Activated CD8-positive, alpha-beta memory T cell treated with anti-CD3 and anti-CD28 coated beads, Interleukin-2, amount 50 U/mL, for 4 hours (primary cell): ENCODE results near the gene NOXA1.
A peak's percentile ranks its signal among the peaks of the same experiment; 100 is the strongest.
"Not testable (repeated sequence)": the region's sequence is repeated elsewhere in the genome, so short reads cannot be mapped to it uniquely, and the experiment has no call there.

Experiments used
- DNase-seq: peaks from one replicate; pipeline ENCODE4 v3.0.0-alpha.2; 2020

NOXA1 gene

DNA sequence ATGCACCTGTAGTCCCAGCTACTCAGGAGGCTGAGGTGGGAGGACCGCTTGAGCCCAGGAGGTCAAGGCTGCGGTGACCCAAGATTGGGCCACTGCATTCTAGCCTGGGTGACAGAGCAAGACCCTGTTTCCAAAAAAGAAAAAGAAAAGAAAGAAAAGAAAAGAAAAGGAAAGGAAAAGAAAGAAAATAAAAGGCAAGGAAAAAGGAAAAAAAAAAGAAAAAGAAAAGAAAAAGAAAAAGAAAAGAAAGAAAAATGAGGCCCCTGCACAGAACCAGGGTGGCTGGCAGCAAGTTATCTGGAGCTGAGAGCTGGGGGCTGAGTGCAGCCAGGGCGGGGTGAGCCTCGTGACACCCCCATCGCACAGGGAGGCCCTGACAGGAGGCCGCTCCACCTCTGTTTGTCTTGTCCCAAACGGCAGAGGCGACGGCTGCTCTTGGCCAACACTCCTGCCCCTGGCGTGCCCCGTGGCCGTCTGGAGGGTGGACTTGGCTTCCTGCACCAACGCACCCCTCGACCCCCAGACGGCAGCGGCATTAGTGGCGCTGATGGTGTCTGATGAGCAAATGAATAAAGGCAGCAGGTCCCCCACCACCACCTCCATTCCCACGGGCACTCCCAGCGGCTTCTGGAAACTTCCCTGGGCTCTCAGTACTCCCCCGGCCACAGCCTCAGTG lies 17.0 kb upstream of the NOXA1 start:
- no peak for DNase-seq

DNA sequence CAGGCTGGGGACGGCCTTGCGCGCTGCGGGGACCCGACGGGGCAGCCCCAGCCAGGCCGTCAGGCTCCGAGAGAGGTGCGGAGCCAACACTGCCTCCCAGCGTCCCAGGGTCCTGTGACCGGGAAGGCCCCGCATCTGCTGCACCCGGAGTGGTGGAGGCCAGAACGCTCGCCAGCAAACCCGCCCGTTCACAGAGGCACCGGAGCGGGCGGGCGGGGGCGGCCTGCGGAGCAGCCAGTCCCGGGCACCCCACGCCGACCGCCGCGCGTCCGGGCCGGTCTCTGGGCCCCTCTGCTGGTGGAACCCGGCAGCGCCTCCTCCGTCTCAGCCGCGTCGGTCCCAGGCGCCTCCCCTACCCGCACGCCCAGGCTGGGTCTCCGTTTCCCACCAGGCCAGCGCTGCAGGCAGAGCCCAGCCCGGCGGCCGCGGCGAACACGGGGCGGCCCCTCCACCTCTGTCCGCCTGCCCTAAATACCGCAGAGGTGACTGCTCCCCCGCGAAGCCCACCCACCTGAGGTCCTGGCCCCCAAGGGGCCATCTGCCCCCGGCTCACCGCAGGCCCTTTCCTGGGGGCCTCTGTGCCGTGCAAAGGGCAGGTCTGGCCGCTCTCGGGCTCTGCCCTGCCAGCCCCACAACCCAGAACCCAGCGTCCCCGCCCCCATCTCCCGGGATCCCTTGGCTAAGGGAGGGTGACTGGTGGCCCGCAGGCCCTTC lies 16.2 kb upstream of the NOXA1 start:
- DNase-seq: peak; percentile 66

DNA sequence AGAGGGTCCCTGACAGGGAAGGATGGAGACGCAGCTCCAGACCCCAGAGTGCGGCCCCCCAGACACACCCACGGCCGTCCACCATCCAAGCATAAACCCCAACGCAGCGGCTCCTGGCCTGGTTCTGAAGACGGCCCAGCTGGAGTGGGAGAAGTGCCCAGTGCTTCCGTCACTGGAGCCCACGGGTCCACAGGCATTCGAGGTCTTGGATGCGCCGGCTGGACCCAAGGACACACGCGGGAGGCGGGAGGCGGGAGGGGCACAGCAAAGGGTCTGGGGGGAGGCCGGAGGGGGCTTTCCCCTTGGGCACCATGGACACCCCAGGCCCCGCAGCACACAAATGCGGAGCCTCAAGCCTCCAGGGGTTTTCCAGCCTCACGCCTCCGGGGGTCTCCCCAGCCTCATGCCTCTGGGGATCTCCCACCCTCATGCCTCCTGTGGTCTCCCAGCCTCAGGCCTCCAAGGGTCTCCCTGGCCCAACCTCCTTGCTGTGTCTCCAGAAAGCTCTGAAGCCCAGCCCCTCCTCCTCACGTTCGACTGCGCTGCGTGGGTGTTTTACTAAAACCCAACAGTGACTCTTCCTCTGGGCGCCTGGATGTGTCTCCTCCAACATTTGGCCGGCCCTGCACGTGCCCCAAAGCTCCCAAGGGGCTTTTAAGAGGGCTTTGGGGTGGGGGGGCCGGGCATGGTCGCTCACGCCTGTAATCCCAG lies 15.4 kb upstream of the NOXA1 start:
- no peak for DNase-seq

DNA sequence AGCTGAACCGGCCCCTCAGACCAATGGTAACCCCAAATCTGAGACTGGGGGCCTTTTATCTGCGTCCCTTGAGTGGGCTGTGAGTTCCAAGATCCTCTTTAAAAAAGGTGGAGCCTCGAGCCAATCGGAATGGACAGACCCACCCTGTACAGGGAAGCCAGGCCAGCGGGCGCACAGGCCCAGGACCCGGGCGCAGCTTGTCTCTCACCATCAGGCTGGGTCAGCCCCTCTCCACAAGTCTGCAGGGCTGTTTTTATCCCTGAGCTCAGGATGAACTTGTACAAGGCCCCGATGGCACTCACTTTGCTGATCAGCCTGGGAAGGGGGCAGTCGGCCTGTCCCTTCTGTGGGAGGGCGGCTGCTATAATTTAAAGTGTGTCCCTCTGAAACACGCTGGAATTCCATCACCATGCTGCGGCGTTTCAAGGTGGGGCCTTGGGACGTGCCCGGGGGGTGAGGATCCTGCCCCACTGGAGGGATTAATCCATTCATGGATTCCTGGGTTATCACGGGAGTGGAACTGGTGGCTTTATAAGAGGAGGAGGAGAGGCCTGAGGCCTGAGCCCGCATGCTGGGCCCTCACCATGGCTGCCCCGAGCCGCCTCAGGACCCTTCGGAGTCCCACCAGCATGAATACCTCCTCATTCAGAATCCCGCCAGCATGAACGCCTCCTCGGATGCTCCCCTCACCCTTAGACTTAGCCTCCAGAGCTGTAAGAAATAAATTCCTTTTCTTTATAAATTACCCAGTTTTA lies 14.4 kb upstream of the NOXA1 start:
- no peak for DNase-seq

DNA sequence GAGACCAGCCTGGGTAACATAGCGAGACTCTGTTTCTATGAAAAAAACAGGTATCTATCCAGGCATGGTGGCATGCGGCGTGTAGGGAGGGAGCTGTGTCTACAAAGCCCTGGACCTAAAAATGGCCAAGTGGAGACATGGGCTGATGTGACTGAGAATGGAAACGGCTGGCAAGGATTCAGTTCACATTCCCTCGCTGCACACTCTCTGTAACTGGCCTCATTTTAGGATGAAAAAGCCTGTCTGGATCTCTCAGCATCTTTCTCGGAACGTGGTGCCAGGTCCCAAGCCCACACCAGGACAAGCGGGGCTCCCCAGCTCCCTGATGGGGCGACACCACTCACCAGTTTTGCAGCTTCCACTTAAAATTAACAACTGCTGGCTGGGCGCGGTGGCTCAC lies 13.7 kb upstream of the NOXA1 start:
- DNase-seq: no peak

DNA sequence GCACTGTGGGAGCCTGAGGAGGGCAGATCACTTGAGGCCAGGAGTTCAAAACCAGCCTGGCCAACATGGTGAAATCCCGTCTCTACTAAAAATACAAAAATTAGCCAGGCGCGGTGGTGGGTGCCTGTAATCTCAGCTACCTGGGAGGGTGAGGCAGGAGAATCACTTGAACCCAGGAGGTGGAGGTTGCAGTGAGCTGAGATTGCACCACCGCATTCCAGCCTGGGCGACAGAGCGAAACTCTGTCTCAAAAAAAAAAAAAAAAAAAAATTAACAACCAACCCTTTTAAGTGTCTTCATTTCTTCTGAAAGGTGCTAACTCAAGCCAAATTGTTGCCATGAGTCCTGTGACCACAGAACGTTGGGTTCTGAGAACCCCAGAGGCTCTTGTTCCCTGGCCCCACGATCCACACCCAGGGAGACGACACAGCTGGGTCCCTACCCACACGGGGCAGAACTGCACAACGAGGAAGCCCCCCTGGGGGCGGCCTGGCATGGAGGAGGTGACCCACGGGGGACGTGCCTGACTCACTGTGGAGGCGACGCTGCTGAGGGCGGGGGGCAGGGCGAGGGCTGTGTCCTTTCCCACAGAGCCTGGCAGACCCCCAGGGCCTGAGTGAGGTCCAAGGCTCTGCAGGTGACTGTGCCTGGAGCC lies 12.8 kb upstream of the NOXA1 start:
- DNase-seq: not testable (repeated sequence)

DNA sequence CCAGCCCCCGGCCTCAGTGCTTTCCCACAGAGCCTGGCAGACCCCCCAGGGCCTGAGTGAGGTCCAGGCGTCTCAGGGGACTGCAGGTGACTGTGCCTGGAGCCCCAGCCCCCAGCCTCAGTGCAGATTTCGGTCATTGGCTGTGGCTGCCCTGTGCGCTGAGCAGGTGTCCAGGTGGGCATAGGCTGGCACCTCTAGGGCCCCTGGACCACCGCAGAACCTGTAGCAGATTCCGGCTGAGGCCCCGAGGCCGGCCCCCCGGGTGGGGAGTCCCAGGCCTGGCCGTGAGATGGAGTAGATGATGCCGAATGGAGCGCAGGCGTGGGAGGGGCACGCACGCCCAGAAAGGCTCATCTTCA lies 12.3 kb upstream of the NOXA1 start:
- no peak for DNase-seq

DNA sequence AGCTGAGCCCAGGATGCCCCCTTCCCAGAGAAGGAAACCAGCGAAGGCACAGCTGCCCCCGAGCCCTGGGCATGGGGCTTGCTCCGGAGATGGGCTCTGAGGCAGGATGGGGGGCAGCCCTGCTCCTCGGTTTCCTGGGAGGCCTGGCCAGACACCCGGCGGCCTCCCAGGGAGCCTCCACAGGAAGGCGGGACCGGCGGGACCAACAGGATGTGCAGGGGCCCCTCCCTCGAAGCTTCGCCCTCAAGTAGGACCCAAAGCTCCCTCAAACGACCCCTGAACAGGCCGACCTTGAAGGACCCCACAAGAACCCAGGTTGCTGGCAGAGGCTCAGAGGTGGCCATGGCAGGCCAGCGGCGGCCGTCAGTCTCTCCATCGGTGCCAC lies 11.9 kb upstream of the NOXA1 start:
- no peak for DNase-seq

DNA sequence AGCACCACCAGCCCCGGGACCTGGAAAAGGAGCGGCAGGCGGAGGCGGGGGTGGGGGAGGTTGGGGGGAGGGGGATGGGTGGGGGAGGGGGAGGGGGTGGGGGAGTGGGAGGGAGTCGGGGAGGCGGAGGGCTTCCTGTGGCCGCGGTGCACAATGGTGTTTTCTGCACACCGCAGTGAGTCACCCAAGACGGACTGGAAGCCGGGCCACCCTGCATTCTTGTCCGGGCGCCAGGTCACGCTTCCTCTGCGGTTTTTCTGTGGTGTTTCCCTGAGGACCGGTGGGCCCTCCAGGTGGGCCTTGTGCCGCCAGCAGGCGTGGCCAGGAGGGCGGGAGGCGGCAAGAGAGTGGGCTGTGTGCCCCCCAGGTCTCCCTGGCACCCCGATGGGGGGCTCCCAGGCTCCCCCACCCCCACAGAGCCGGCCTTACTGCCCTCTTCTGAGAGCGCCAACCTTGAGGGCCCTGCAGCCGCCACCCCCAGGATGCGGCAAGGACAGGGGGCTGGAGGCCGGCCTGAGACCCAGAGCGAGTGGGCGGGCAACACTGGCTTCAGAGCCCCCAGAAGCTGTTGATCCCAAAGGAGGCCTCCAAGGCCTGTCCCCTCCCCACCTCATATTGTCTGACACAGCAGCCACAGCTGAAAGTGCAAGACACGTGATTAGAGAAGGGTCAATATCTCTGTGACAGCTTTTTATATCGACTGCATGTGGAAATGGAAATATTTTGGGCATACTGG lies 11.4 kb upstream of the NOXA1 start:
- DNase-seq: no peak

DNA sequence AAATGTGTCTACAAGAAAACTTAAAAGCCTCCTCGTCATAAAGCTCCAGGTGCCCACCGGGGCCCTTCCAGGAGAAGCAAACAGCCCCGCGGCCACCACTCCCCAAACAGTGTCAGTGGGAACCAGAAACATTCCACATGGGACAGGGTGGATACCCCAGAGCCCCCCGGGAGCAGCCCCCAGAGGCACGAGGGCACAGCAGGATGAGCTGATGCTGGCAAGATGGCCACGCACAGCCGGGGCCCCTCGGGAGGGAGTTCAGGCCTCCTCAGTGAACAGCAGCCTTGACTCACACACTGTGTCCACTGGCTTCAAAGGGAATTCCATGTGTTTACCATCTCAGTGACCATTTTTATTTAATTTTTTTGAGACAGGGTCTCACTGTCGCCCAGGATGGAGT lies 10.8 kb upstream of the NOXA1 start:
- no peak for DNase-seq

DNA sequence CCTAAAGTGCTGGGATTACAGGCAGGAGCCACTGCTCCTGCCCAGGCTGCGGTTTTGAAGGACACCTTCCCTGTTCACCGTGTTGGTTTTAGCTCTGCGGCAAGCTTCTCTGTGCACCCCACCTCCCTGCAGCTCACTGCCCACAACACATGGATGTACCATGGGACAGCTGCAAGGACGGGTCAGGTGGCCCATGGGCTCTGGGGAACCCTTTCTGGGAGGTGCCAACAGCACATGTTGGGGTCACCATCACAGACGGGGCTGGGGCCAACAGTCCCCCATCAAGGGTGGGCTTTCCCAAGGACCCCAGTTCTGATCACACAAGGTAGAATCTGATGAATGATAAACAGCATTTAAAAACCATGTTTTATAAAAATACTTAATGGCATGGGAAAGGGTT lies 7.7 kb upstream of the NOXA1 start:
- DNase-seq: no peak

DNA sequence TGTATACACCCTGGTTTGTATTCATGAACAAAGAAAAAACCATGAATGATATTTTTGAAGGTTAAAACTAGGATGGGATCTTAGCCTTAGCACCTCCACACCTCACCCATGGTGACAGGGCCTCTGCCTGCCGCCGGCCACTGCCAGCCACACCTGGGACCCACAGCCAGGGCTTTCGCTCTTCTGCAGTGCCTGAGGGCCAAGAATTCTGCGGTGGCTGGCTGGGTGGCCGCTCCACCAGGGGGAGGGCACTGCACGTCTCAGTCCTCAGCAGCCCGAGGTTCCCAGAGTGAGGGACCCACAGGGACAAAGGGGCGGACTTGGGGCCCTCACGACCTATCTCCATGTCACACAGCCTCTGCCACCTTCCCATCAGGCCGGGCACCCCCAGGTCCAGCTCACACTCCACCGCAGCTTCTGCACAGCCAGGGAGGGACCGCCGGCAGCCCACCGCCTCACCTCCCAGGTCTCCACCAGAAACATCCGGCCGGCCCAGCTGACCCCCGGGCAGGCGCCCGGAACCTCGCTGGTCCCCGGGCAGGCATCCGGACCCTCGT lies 7.1 kb upstream of the NOXA1 start:
- no peak for DNase-seq

DNA sequence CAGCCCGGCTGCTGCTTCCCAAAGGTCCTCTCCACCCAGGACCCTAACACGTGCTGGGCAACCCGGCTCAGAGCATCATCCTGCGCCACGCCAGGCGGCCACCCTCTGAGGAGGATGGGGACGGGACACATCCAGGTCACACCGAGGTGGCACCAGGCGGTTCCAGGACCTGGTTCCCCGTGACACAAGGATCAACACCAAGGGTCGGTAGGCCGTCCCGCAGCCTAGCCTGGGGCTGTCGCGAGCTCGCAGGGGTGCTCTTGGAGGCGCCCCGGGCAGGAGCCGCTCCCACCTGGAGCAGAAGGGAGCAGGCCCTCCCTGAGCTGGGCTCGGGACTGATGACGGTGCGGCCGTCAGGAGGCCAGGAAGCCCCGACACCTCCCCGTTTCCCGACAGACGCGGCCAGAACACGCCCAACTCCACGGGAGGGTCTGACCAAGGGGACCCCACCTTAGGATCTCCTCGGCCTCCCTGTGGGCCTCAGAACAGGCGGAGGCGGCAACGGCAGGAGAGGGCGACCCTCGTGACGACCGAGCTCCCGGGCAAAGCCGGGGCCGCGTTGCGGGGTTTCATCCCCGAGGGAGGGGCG lies 6.5 kb upstream of the NOXA1 start:
- DNase-seq: no peak

DNA sequence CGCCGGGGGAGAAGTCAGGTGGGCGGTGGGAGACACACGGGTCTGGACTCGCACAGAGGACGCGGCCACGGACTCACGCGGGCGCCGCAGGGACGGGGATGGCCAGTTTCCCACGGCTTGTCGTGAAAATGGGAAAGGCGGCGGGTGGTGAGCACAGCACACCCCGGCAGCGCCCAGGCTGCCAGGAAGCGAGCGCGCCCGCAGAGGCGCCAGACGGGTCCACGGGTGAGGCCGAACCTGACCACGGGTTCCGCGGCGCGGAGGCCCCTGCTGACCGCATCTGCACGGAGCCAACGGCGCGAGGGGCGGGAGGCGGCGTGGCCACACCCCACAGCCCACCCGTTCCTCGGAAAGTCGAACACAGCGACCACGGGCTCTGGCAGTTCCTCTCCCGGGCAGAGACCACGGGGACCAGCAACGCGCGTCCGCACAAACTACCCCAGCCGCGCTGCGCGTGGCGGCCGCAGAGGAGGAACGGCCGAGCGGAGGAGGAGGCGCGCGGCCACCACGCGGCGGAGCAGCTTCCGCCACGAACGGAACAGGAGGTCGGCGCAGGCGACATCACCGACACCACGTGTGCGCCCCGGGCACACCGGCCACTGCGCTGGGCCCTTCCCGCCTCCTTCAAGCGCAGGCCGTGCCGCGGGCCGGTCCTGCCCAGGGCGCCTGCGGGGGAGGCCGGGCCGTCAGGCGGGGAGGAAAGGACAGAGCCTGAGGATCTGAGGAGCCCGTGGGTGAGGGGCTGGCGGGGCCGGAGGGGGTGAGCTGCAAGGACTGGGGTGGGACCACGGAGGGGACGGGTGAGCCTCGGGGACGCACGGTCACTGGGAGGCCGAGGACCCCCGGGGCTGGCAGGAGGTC lies 5.8 kb upstream of the NOXA1 start:
- no peak for DNase-seq

DNA sequence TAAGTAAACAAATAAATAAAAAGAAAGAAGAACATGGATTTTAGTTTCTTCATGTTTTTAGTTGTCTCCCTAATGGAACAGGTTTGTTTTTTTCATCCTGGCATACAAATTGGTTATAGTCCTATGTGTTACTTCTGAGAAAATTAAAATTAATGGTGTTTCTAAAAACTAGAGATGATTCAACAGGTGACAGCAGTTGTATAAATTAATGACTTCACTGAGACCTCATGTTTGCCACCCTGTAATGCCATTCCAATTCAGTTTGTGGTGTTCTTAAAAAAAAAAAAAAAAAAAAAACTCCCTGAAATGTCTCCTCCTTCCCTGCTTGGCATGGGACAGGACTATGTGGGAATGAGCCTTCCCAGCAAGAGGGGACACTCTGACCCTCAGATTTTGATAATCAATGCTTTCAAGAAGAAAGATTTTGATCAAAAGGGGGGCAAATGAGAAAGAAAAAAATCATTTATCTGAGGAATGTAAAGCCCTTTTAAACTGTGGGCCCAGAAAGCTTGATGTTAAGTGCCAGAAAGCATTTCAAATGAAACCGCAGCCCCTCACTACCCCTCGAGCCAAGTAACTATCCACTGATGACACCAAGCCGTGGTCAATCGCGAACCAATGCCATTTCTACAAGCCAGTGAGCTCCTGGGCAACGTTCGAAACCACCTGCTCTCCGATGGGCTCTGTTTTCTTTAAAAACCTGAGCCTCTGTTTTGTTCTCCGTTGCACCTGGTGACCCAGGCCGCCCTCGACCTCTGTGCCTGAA lies 1.2 kb upstream of the NOXA1 start:
- DNase-seq: no peak

DNA sequence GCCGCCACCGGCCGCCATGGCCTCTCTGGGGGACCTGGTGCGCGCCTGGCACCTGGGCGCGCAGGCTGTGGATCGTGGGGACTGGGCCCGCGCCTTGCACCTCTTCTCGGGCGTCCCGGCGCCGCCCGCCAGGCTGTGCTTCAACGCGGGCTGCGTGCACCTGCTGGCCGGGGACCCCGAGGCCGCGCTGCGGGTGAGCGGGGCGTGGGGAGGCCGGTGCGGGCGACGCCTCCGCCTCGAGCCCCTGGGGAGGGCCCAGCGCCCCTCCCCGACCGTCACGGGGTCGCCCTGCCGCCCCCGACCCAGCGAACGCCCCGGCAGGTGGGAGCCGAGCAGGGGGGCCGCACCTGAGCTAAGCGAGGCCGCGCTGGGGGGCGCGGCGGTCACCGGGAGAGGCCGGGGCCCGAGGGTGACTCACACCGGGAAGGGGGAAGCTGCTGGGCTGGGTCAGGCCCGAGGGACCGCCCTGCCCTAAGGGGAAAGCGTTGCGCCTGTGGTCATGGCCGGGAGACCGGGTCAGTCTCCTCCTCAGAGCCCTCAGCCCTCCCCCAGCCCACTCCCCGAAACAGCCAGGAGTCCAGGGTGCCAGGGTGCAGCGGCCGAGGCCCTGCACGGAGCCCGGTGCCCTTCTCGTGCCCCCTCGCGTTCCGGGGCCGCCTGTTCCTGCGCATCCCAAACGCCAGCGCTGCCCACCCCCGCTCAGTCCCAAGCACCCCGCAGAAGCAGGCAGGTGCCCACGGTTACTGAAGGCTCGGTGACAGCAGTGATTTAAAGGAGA lies 510 bp downstream of the NOXA1 start:
- DNase-seq: no peak

DNA sequence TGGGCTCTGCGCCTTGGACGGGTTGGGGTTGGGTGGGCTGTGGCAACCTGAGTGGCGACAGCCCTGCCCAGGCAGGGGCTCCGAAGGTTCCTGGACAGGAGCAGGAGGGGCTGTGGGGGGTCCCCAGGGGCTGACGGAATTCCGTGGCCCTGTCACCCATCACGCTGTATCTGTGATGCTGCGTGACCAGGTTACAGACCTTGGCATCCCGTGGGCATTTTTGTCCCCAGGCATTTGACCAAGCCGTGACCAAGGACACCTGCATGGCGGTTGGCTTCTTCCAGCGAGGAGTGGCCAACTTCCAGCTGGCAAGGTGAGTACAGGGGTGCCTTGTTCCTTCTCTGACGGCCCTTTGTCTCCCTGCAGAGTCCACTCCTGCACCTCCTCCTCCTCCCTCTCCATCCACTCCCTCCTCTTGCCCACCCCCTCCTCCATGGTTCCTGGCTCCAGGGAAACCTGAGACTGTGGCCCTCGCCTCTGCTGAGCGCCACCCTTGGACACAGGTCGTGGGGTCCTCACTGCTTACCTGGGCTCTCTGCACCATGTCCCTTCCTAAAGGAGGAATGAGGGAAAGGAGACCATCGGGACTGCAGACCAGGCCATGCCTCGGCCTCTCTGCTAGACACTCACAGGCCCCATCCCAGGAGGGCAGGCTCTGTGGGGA lies 3.0 kb downstream of the NOXA1 start:
- no peak for DNase-seq
